Panc1 (cell line): ENCODE data around the gene COL4A2. TPM values are rescaled to one million over a fixed set of nuclear protein-coding genes. Genes with fewer than 3 reads are reported as not detected.

Experiments
- ATAC-seq: fragments of 200-7000 bp; cut with Tn5 transposase; 2 replicates; pipeline ENCODE4 v1.9.1; 2020; ENCODE audit warnings: mild to moderate bottlenecking, moderate library complexity
- BruUV-seq: library from RNA; stranded (reverse); fragments of 400-500 nt; replicated peaks from 2 replicates; lab custom pipeline; 2021; lab: Mats Ljungman, UMichigan
- CTCF ChIA-PET: fragments of 300-600 bp; sonication (Branson Sonifier 250); formaldehyde crosslinking; loops from one replicate; lab custom pipeline; 2022; ENCODE audit warnings: antibody characterized with exemption; lab: Charles Lee
- POLR2A ChIA-PET: fragments of 300-600 bp; sonication (Branson Sonifier 250); formaldehyde crosslinking; loops from one replicate; lab custom pipeline; 2022; ENCODE audit warnings: antibody characterized with exemption; lab: Charles Lee
- DNase-seq: peaks from one replicate; pipeline ENCODE4 v3.0.0-alpha.2; 2010; ENCODE audit warnings: low read depth, low spot score
- H3K27ac ChIP-seq: 2 replicates; pipeline ENCODE4 v1.5.1; 2011; ENCODE audit warnings: mild to moderate bottlenecking, low read length, inconsistent platforms
- H3K27me3 ChIP-seq: fragments of 200-500 bp; sonication (Bioruptor generic); 2 replicates; pipeline ENCODE4 v1.6.0; 2014; ENCODE audit warnings: low read length, inconsistent platforms; ENCODE audit not compliant: control insufficient read depth, insufficient read depth
- H3K36me3 ChIP-seq: fragments of 200-500 bp; sonication (Bioruptor generic); 2 replicates; pipeline ENCODE4 v1.5.1; 2014; ENCODE audit warnings: inconsistent platforms, mild to moderate bottlenecking, low read length, moderate library complexity; ENCODE audit not compliant: control insufficient read depth, insufficient read depth
- H3K4me1 ChIP-seq: 2 replicates; pipeline ENCODE4 v1.5.1; 2011; ENCODE audit warnings: inconsistent platforms, mild to moderate bottlenecking, low read length, moderate library complexity; ENCODE audit not compliant: control insufficient read depth, insufficient read depth
- H3K4me3 ChIP-seq, 2 experiments: 2 replicates each; pipeline ENCODE4 v1.5.1; 2011 to 2012; ENCODE audit warnings: low read depth in 2 of 2, low read length in 2 of 2, mild to moderate bottlenecking in 2 of 2, inconsistent platforms in 1 of 2, moderate library complexity in 1 of 2
- H3K9me3 ChIP-seq: fragments of 200-500 bp; sonication (Bioruptor generic); 2 replicates; pipeline ENCODE4 v1.5.1; 2014; ENCODE audit warnings: low read depth, mild to moderate bottlenecking, inconsistent platforms, low read length, moderate library complexity; ENCODE audit not compliant: control insufficient read depth, insufficient read depth
- POLR2AphosphoS5 ChIP-seq: IDR thresholded peaks from 2 replicates; pipeline ENCODE4 v1.6.1; 2012; ENCODE audit warnings: mild to moderate bottlenecking, low read depth, low read length, moderate library complexity
- SIN3A ChIP-seq: IDR thresholded peaks from 2 replicates; pipeline ENCODE4 v1.6.1; 2012; ENCODE audit warnings: low read depth, mild to moderate bottlenecking, low read length, moderate library complexity, borderline replicate concordance; ENCODE audit not compliant: insufficient read depth
- TCF7L2 ChIP-seq: IDR thresholded peaks from 2 replicates; pipeline ENCODE4 v1.6.1; 2011; ENCODE audit warnings: mild to moderate bottlenecking, low read depth, low read length, inconsistent platforms
- in situ Hi-C: cut with HindIII; loops from 2 replicates; pipeline ENCODE4 v1.10.0; 2016; ENCODE audit warnings: low sequenced_read_pairs, low pct_unique_long_range_greater_than_20kb
- intact Hi-C: fragments of 100-400 bp; cut with micrococcal nuclease; formaldehyde crosslinking; loops from one replicate; pipeline ENCODE4 v1.10.0; 2022; ENCODE audit not compliant: unreplicated experiment
- total RNA-seq: library from RNA; stranded (reverse); gene quantifications from one replicate; pipeline ENCODE4 v1.2.1, GENCODE V29; 2021; ENCODE audit not compliant: unreplicated experiment
- TF ChIP-seq, protein P1 (sequence below), 2 experiments: IDR thresholded peaks; 2 replicates each; pipeline ENCODE4 v1.6.1; 2011 to 2012; ENCODE audit warnings: low read depth in 2 of 2, control low read depth in 1 of 2, low read length in 1 of 2, mild to moderate bottlenecking in 1 of 2, moderate library complexity in 1 of 2; ENCODE audit not compliant: insufficient read depth in 1 of 2
- TF ChIP-seq, protein P2 (sequence below): fragments of 450-650 bp; IDR thresholded peaks from 2 replicates; pipeline ENCODE4 v1.5.1; 2017; ENCODE audit warnings: mild to moderate bottlenecking

The COL4A2 gene
- total RNA-seq, 1 experiment from 2014 or later: 3.0 TPM

DNA sequence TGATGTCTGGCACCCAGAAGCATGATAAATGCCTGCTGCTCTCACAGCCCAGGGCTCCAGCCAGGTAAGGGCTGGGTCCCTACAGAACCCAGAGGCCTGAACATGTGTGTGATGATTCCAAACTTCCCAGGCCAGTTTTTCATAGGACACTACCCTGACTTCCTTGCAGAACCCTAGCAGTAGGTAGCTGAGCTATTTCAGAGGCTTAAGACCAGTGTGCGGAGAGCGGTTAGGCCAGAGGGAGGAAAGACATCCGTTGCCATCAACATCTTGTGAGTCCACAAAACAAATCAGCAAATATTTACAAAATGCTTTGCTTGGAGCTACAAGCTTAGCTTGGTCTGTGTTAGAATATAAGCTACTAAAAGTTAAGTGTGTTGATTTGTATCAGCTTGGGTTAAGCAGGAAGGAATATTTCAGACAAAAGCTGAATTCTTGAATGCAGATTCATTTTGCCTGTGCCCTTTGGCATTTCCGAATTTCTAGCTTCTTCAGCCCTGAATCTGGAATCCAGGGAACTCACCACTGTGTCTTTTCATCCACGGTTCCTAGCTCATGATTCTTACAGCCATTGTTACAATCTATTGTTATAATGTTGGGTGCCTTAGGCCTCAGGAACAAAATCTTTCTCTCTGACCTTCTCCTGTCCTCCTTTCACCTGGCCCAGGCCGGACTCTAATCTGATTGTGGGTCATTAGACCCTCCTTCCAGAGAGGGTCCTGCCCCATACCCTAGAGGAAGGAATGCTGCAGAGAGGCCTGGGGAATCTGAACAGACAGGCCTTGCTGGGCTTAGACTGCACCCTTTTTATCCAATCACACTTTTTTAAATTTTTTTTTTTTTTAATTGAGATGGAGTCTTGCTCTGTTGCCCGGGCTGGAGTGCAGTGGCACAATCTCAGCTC lies 242.1 kb downstream of the COL4A2 start:
- TF ChIP-seq POLR2AphosphoS5 (no peak), SIN3A (no peak)
- TF ChIP-seq, protein P1, sequence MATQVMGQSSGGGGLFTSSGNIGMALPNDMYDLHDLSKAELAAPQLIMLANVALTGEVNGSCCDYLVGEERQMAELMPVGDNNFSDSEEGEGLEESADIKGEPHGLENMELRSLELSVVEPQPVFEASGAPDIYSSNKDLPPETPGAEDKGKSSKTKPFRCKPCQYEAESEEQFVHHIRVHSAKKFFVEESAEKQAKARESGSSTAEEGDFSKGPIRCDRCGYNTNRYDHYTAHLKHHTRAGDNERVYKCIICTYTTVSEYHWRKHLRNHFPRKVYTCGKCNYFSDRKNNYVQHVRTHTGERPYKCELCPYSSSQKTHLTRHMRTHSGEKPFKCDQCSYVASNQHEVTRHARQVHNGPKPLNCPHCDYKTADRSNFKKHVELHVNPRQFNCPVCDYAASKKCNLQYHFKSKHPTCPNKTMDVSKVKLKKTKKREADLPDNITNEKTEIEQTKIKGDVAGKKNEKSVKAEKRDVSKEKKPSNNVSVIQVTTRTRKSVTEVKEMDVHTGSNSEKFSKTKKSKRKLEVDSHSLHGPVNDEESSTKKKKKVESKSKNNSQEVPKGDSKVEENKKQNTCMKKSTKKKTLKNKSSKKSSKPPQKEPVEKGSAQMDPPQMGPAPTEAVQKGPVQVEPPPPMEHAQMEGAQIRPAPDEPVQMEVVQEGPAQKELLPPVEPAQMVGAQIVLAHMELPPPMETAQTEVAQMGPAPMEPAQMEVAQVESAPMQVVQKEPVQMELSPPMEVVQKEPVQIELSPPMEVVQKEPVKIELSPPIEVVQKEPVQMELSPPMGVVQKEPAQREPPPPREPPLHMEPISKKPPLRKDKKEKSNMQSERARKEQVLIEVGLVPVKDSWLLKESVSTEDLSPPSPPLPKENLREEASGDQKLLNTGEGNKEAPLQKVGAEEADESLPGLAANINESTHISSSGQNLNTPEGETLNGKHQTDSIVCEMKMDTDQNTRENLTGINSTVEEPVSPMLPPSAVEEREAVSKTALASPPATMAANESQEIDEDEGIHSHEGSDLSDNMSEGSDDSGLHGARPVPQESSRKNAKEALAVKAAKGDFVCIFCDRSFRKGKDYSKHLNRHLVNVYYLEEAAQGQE (IDR thresholded peaks at IDR 0.05; ENCODE audit: insufficient read depth in 1 of 2, low read depth in 2 of 2, low read length in 1 of 2): no peak
- no peaks in the 10 kb centered on the region for H3K36me3 ChIP-seq
- no TSS peak for BruUV-seq
- peaks cover 37% of the 10 kb centered on the region for H3K4me1 ChIP-seq
- intact Hi-C loops: no loop called here
- ATAC-seq (no peak), DNase-seq (no peak)
- H3K4me3 ChIP-seq: no peak overlapping the region
- no peaks in the 10 kb centered on the region for H3K9me3 ChIP-seq
- POLR2A ChIA-PET: interaction anchor here (1.3 kb wide), 1 partner anchor 12 kb away, joined by 6 read pairs; the partner anchor contains the start of gene RAB20
- in situ Hi-C loops: no loop called here
- no peaks in the 10 kb centered on the region for H3K27me3 ChIP-seq
- peak overlapping the region; percentile 57; the same call in 1 of the 2 replicates for H3K27ac ChIP-seq
- CTCF ChIA-PET: interaction anchor here (0.7 kb wide), 1 partner anchor 16 kb away, joined by 3 read pairs; no protein-coding TSS in a partner anchor

DNA sequence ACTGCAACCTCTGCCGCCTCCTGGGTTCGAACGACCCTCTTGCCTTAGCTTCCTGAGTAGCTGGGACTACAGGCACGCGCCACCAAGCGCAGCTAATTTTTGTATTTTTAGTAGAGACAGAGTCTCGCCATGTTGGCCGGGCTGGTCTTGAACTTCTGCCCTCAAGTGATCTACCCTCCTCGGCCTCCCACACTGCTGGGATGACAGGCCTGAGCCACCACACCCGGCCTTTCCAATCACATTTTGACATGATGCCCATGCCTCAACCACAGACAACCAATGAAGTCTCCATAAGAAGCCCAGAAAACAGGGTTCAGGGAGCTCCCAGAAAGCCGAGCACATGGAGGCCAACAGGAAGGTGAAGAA lies 242.7 kb downstream of the COL4A2 start:
- TF ChIP-seq, protein P1 (IDR thresholded peaks at IDR 0.05; ENCODE audit: insufficient read depth in 1 of 2, low read depth in 2 of 2, low read length in 1 of 2): no peak
- TF ChIP-seq SIN3A (no peak), POLR2AphosphoS5 (no peak), TCF7L2 (no peak)
- TF ChIP-seq, protein P2, sequence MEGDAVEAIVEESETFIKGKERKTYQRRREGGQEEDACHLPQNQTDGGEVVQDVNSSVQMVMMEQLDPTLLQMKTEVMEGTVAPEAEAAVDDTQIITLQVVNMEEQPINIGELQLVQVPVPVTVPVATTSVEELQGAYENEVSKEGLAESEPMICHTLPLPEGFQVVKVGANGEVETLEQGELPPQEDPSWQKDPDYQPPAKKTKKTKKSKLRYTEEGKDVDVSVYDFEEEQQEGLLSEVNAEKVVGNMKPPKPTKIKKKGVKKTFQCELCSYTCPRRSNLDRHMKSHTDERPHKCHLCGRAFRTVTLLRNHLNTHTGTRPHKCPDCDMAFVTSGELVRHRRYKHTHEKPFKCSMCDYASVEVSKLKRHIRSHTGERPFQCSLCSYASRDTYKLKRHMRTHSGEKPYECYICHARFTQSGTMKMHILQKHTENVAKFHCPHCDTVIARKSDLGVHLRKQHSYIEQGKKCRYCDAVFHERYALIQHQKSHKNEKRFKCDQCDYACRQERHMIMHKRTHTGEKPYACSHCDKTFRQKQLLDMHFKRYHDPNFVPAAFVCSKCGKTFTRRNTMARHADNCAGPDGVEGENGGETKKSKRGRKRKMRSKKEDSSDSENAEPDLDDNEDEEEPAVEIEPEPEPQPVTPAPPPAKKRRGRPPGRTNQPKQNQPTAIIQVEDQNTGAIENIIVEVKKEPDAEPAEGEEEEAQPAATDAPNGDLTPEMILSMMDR: no peak
- Histone ChIP-seq H3K27me3 (no peaks in the 10 kb centered on the region), H3K4me3 (no peak overlapping the region), H3K9me3 (no peaks in the 10 kb centered on the region), H3K4me1 (peaks cover 37% of the 10 kb centered on the region), H3K36me3 (no peaks in the 10 kb centered on the region), H3K27ac (peak overlapping the region; percentile 76)
- no peak for DNase-seq
- in situ Hi-C loops (no loop called here), intact Hi-C loops (no loop called here)
- BruUV-seq: no TSS peak
- ChIA-PET POLR2A (interaction anchor here (1.3 kb wide), 1 partner anchor 12 kb away, joined by 6 read pairs; the partner anchor contains the start of gene RAB20), CTCF (no interaction called here)
- no peak for ATAC-seq
